GM06990 (cell line): Measurements from ENCODE around the gene HBG2.

Experiments used
- DNase-seq: peaks from one replicate; pipeline ENCODE4 v3.0.0-alpha.2; 2011; ENCODE audit not compliant: insufficient read length; ENCODE audit errors: extremely low read depth
- H3K27me3 ChIP-seq: replicated peaks from 2 replicates; pipeline ENCODE4 v1.6.0; 2011; ENCODE audit warnings: low read length; ENCODE audit not compliant: control insufficient read depth, insufficient read depth
- H3K36me3 ChIP-seq: 2 replicates; pipeline ENCODE4 v1.5.1; 2011; ENCODE audit warnings: low read length; ENCODE audit not compliant: control insufficient read depth, insufficient read depth
- H3K4me3 ChIP-seq: replicated peaks from 2 replicates; pipeline ENCODE4 v1.5.1; 2011; ENCODE audit warnings: low read depth, mild to moderate bottlenecking, control low read depth, low read length
- CTCF ChIP-seq: IDR thresholded peaks from 2 replicates; pipeline ENCODE4 v1.5.1; 2011; ENCODE audit warnings: low read length, control low read depth, mild to moderate bottlenecking, inconsistent platforms; ENCODE audit not compliant: insufficient read depth, poor library complexity, severe bottlenecking

HBG2 gene

GRCh38 chr11:5234381-5234834 lies 20.2 kb downstream of the HBG2 start, which contains the start of gene HBD:
TSS of gene HBD (minus strand) at chr11:5234483. CDS start at chr11:5234433, 50 bp downstream.
- H3K4me3 ChIP-seq = no peak within 1 kb of the TSS
- no peak for DNase-seq
- H3K36me3 ChIP-seq = no peaks in the 10 kb centered on the region
- H3K27me3 ChIP-seq = no peaks in the 10 kb centered on the region
- no peak for TF ChIP-seq CTCF

DNA sequence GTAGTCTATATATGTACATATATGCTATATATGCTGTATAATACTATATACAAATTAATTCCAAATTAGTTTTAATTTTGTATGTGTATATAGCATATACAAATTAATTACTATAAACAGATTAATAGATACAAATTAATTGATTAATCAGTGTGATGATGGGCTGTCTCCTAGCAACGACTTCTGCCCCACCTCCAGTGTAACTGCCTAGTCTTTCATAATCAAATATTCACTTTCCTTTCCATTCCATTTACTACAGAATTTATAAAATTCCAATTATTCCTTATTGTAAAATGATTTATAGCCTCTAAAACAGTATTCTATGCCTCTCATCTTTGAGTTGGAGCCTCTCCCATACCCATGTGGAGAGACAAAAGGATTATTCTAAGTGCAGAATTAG lies 21.3 kb downstream of the HBG2 start:
- Histone ChIP-seq H3K27me3 (no peaks in the 10 kb centered on the region), H3K4me3 (no peak overlapping the region), H3K36me3 (no peaks in the 10 kb centered on the region)
- no peak for DNase-seq
- no peak for TF ChIP-seq CTCF

GRCh38 chr11:5232821-5233220 lies 21.8 kb downstream of the HBG2 start:
- Histone ChIP-seq H3K36me3 (no peaks in the 10 kb centered on the region), H3K4me3 (no peak overlapping the region), H3K27me3 (no peaks in the 10 kb centered on the region)
- no peak for TF ChIP-seq CTCF
- DNase-seq = no peak

- no peak for TF ChIP-seq CTCF
- Histone ChIP-seq H3K27me3 (no peaks in the 10 kb centered on the region), H3K36me3 (no peaks in the 10 kb centered on the region), H3K4me3 (no peak overlapping the region)
- DNase-seq = no peak
These were observed 22.4 kb downstream of the HBG2 start for GRCh38 chr11:5232176-5232575.

- no peak for DNase-seq
- Histone ChIP-seq H3K4me3 (no peak overlapping the region), H3K27me3 (no peaks in the 10 kb centered on the region), H3K36me3 (no peaks in the 10 kb centered on the region)
- no peak for TF ChIP-seq CTCF
These were observed 23.5 kb downstream of the HBG2 start for GRCh38 chr11:5231111-5231510.

- H3K36me3 ChIP-seq = no peaks in the 10 kb centered on the region
- TF ChIP-seq CTCF = no peak
- H3K27me3 ChIP-seq = no peaks in the 10 kb centered on the region
- H3K4me3 ChIP-seq = no peak overlapping the region
- no peak for DNase-seq
These were observed 24.3 kb downstream of the HBG2 start for GRCh38 chr11:5230266-5230665.
